ENCODE results near the gene MRPL39.

GRCh38 chr21:25583370-25584130 is 23.7 kb downstream of the MRPL39 start:
- TF ChIP-seq CTCF (IDR thresholded peaks at IDR 0.05; ENCODE audit: low read depth, low read length, missing input control) (no peak), RAD21 (IDR thresholded peaks at IDR 0.05) (no peak), TAF1 (conservative IDR thresholded peaks at IDR 0.05) (no peak), JUND (IDR thresholded peaks at IDR 0.05) (no peak)

Data from liver (tissue), 3 donors.